SK-N-SH (cell line): Measurements from ENCODE around the gene AKAP6. TPM values are rescaled to one million over a fixed set of nuclear protein-coding genes. Genes with fewer than 3 reads are reported as not detected.

ENCODE experiments used
- CTCF ChIA-PET: fragments of 300-600, 350-600 bp; formaldehyde crosslinking; extraction: SDS; loops from one replicate; lab custom pipeline; 2021; lab: Yijun Ruan, JAX
- POLR2A ChIA-PET: fragments of 350-600 bp; sonication (Branson Sonifier 250); formaldehyde crosslinking; extraction: SDS; loops from one replicate; lab custom pipeline; 2020; ENCODE audit warnings: antibody characterized with exemption, inconsistent platforms; lab: Yijun Ruan, JAX
- DNase-seq: peaks from one replicate; pipeline ENCODE4 v3.0.0; 2012
- H2AFZ ChIP-seq: fragments of 200-600 bp; sonication (generic); 2 replicates; pipeline ENCODE4 v1.8.1; 2016; ENCODE audit warnings: antibody characterized with exemption, mild to moderate bottlenecking, low read depth
- H3F3A ChIP-seq: fragments of 200-600 bp; sonication (generic); replicated peaks from 2 replicates; pipeline ENCODE3; 2016; ENCODE audit warnings: antibody characterized with exemption, mild to moderate bottlenecking; ENCODE audit not compliant: insufficient read depth
- H3K27ac ChIP-seq, 2 experiments: fragments of 200-500 bp in 1 of 2; fragments of 200-600 bp in 1 of 2; sonication (Bioruptor generic) in 1 of 2; sonication (generic), shearing (Covaris generic) in 1 of 2; 2 replicates each; pipeline versions ENCODE4 v1.5.1 to v1.6.1; 2014 to 2016; ENCODE audit warnings: low read depth in 2 of 2, inconsistent platforms in 1 of 2, low read length in 1 of 2, mild to moderate bottlenecking in 1 of 2, mixed read lengths in 1 of 2
- H3K27me3 ChIP-seq: fragments of 200-600 bp; sonication (generic), shearing (Covaris generic); 2 replicates; pipeline ENCODE4 v1.6.1; 2016; ENCODE audit warnings: mixed run types; ENCODE audit not compliant: insufficient read depth
- H3K36me3 ChIP-seq, 2 experiments: fragments of 200-500 bp in 1 of 2; fragments of 200-600 bp in 1 of 2; sonication (Bioruptor generic) in 1 of 2; sonication (generic) in 1 of 2; replicated peaks in 1 of 2; 2 replicates each; pipeline versions ENCODE3 to v1.5.1; 2014 to 2016; ENCODE audit warnings: low read length in 1 of 2, mild to moderate bottlenecking in 1 of 2; ENCODE audit not compliant: insufficient read depth in 2 of 2, control insufficient read depth in 1 of 2
- H3K4me1 ChIP-seq, 2 experiments: fragments of 200-500 bp in 1 of 2; fragments of 200-600 bp in 1 of 2; sonication (Bioruptor generic) in 1 of 2; sonication (generic), shearing (Covaris generic) in 1 of 2; 2 replicates each; pipeline versions ENCODE4 v1.5.1 to v1.6.1; 2014 to 2016; ENCODE audit warnings: low read depth in 1 of 2, low read length in 1 of 2, mixed run types in 1 of 2; ENCODE audit not compliant: insufficient read depth in 2 of 2, control insufficient read depth in 1 of 2
- H3K4me2 ChIP-seq: fragments of 200-600 bp; sonication (generic), shearing (Covaris generic); 2 replicates; pipeline ENCODE4 v1.6.1; 2017; ENCODE audit warnings: mixed run types
- H3K4me3 ChIP-seq, 2 experiments: fragments of 200-500 bp in 1 of 2; fragments of 200-600 bp in 1 of 2; sonication (Bioruptor generic) in 1 of 2; sonication (generic), shearing (Covaris generic) in 1 of 2; 2 replicates each; pipeline versions ENCODE4 v1.5.1 to v1.8.1; 2014 to 2016; ENCODE audit warnings: low read depth in 2 of 2, inconsistent platforms in 1 of 2, low read length in 1 of 2, mild to moderate bottlenecking in 1 of 2, mixed read lengths in 1 of 2, moderate library complexity in 1 of 2
- H3K79me2 ChIP-seq: fragments of 200-600 bp; sonication (generic); 2 replicates; pipeline ENCODE4 v1.8.1; 2017; ENCODE audit warnings: mild to moderate bottlenecking; ENCODE audit not compliant: insufficient read depth
- H3K9ac ChIP-seq: fragments of 200-600 bp; sonication (generic); 2 replicates; pipeline ENCODE4 v1.6.1; 2017; ENCODE audit warnings: mixed run types
- H3K9me2 ChIP-seq: fragments of 200-600 bp; sonication (generic); 2 replicates; pipeline ENCODE4 v1.6.1; 2017; ENCODE audit warnings: mixed run types
- H3K9me3 ChIP-seq: fragments of 200-600 bp; sonication (generic); 2 replicates; pipeline ENCODE4 v1.6.1; 2017; ENCODE audit warnings: mixed run types, mild to moderate bottlenecking, moderate library complexity
- H4K20me1 ChIP-seq: fragments of 200-600 bp; sonication (generic); 2 replicates; pipeline ENCODE4 v1.6.1; 2017; ENCODE audit warnings: mild to moderate bottlenecking, mixed run types; ENCODE audit not compliant: insufficient read depth
- ELF1 ChIP-seq: IDR thresholded peaks from 2 replicates; pipeline ENCODE4 v1.4.0; 2012
- FOXM1 ChIP-seq: IDR thresholded peaks from 2 replicates; pipeline ENCODE4 v1.4.0; 2012; ENCODE audit warnings: low read depth, mild to moderate bottlenecking
- GABPA ChIP-seq: IDR thresholded peaks from 2 replicates; pipeline ENCODE4 v1.4.0; 2012; ENCODE audit warnings: low read depth, mild to moderate bottlenecking
- MXI1 ChIP-seq: IDR thresholded peaks from 2 replicates; pipeline ENCODE4 v1.6.1; 2012; ENCODE audit warnings: mild to moderate bottlenecking, low read depth, low read length, improper control_type of control experiment
- NFIC ChIP-seq: IDR thresholded peaks from 2 replicates; pipeline ENCODE4 v1.4.0; 2012; ENCODE audit warnings: borderline replicate concordance
- NRF1 ChIP-seq: IDR thresholded peaks from 2 replicates; pipeline ENCODE4 v1.6.1; 2012; ENCODE audit warnings: low read depth, mild to moderate bottlenecking, low read length
- RFX5 ChIP-seq: IDR thresholded peaks from 2 replicates; pipeline ENCODE4 v1.6.1; 2012; ENCODE audit warnings: mild to moderate bottlenecking, improper control_type of control experiment, low read length
- SIN3A ChIP-seq: IDR thresholded peaks from 2 replicates; pipeline ENCODE4 v1.6.1; 2012; ENCODE audit warnings: low read depth, mild to moderate bottlenecking, low read length, moderate library complexity, borderline replicate concordance
- SMC3 ChIP-seq: IDR thresholded peaks from 2 replicates; pipeline ENCODE4 v1.6.1; 2012; ENCODE audit warnings: low read depth, low read length, improper control_type of control experiment
- TAF1 ChIP-seq: IDR thresholded peaks from 2 replicates; pipeline ENCODE4 v1.6.1; 2012; ENCODE audit warnings: low read depth, mild to moderate bottlenecking, low read length, moderate library complexity, borderline replicate concordance
- WGBS: methylation state at CpG from one replicate; pipeline ENCODE4 v1.1.6; 2017; ENCODE audit warnings: low lambda C conversion rate; 5-methylcytosine and 5-hydroxymethylcytosine counted together
- polyA plus RNA-seq, 3 experiments: library from polyadenylated mRNA; depleted of rRNA; stranded (reverse); fragments of >200 nt; gene quantifications; 2 replicates each; pipeline ENCODE4 v1.2.3, GENCODE V29; 2012
- TF ChIP-seq, protein P1 (sequence below): IDR thresholded peaks from 2 replicates; pipeline ENCODE4 v1.4.0; 2012; ENCODE audit warnings: low read depth, borderline replicate concordance
- TF ChIP-seq, protein P2 (sequence below): IDR thresholded peaks from 2 replicates; pipeline ENCODE4; 2012

Gene AKAP6
- polyA plus RNA-seq, 1 of the 3 experiments (the other 2 are of a cell fraction), result 1.7 TPM

DNA sequence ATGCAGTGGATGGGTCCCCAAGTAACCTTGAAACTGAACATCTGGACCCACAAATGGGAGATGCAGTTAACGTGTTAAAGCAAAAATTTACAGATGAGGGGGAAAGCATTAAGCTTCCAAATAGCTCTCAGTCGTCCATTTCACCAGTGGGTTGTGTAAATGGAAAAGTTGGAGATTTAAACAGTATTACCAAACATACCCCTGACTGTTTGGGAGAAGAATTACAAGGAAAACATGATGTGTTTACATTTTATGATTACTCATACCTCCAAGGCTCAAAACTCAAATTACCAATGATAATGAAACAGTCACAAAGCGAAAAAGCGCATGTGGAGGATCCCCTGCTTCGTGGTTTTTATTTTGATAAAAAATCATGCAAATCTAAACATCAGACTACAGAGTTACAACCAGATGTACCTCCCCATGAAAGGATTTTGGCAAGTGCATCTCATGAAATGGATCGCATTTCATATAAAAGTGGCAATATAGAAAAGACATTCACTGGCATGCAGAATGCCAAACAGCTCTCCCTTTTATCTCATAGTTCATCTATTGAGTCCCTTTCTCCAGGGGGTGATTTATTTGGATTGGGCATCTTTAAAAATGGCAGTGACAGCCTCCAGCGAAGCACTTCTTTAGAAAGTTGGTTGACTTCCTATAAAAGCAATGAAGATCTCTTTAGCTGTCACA is 493.0 kb downstream of the AKAP6 start (continued):
- TF ChIP-seq, protein P1, sequence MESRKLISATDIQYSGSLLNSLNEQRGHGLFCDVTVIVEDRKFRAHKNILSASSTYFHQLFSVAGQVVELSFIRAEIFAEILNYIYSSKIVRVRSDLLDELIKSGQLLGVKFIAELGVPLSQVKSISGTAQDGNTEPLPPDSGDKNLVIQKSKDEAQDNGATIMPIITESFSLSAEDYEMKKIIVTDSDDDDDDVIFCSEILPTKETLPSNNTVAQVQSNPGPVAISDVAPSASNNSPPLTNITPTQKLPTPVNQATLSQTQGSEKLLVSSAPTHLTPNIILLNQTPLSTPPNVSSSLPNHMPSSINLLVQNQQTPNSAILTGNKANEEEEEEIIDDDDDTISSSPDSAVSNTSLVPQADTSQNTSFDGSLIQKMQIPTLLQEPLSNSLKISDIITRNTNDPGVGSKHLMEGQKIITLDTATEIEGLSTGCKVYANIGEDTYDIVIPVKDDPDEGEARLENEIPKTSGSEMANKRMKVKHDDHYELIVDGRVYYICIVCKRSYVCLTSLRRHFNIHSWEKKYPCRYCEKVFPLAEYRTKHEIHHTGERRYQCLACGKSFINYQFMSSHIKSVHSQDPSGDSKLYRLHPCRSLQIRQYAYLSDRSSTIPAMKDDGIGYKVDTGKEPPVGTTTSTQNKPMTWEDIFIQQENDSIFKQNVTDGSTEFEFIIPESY, result no peak
- TF ChIP-seq SMC3, result no peak
- no peak for TF ChIP-seq FOXM1
- no peak for TF ChIP-seq SIN3A
- no peak for TF ChIP-seq NRF1

GRCh38 chr14:32823706-32824105 is 494.6 kb downstream of the AKAP6 start:
- 89% methylated on average over 5 of the region's 5 CpGs for WGBS
- no peak overlapping the region for H2AFZ ChIP-seq

More at GRCh38 chr14:32823706-32824105, 494.6 kb downstream of the AKAP6 start:
- no peak overlapping the region for H3K27ac ChIP-seq
- TF ChIP-seq MXI1, result no peak
- TF ChIP-seq, protein P1, result no peak
- TF ChIP-seq, protein P2, sequence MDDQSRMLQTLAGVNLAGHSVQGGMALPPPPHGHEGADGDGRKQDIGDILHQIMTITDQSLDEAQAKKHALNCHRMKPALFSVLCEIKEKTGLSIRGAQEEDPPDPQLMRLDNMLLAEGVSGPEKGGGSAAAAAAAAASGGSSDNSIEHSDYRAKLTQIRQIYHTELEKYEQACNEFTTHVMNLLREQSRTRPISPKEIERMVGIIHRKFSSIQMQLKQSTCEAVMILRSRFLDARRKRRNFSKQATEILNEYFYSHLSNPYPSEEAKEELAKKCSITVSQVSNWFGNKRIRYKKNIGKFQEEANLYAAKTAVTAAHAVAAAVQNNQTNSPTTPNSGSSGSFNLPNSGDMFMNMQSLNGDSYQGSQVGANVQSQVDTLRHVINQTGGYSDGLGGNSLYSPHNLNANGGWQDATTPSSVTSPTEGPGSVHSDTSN, result no peak
- TF ChIP-seq RFX5, result no peak
- TF ChIP-seq TAF1, result no peak
- TF ChIP-seq GABPA, result no peak
- TF ChIP-seq NFIC, result no peak
- no peak for TF ChIP-seq ELF1
- no peaks in the 10 kb centered on the region for H3K79me2 ChIP-seq
- POLR2A ChIA-PET, result interaction anchor here (0.9 kb wide), 1 partner anchor 8 kb away, joined by 3 read pairs; no protein-coding TSS in a partner anchor
- CTCF ChIA-PET, result no interaction called here
- H3F3A ChIP-seq, result no peaks in the 10 kb centered on the region
- no peaks in the 10 kb centered on the region for H3K9me3 ChIP-seq
- peaks cover 6 to 7% of the 10 kb centered on the region in 2 experiments for H3K4me1 ChIP-seq
- no peak overlapping the region for H3K4me3 ChIP-seq
- H3K27me3 ChIP-seq, result no peaks in the 10 kb centered on the region
- no peak for DNase-seq
- peaks cover 0 to 5% of the 10 kb centered on the region in 2 experiments for H3K36me3 ChIP-seq
- H3K9ac ChIP-seq, result no peak overlapping the region
- H4K20me1 ChIP-seq, result no peaks in the 10 kb centered on the region
- H3K9me2 ChIP-seq, result no peaks in the 10 kb centered on the region
- H3K4me2 ChIP-seq, result no peak overlapping the region
